Measurements from ENCODE around the gene MEI4. TPM values are rescaled to one million over a fixed set of nuclear protein-coding genes. Genes with fewer than 3 reads are reported as not detected.

Gene MEI4
- total and polyA plus RNA-seq, 2 of the 4 experiments (the other 2 are of a cell fraction) = not detected

DNA sequence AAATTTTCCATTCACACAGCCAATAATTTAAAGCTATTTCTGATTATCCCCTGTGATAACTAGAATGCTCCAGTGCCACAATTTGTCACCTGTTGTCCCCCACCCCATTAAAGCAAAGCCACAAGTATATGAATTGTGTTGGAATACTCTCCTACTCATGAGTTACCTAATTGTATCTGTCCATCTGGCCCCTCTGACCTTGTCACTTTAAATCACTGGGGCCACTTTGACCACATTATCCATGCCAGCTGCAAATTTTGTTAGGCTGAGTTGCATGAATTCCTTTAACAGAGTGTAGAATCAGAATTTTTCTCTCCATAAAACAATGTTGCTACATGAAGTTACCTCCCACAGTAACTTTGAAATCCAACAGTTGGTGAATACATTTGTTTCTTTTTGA lies 204.6 kb downstream of the MEI4 start:
- no peak overlapping the region for H2BK15ac ChIP-seq (ENCODE audit: low read depth, low read length)
- BruUV-seq (replicated peaks) = no TSS peak
- H3K18ac ChIP-seq (ENCODE audit: low read depth, low read length) = no peak overlapping the region
- no peak overlapping the region for H2AK5ac ChIP-seq (ENCODE audit: low read depth, low read length)
- H3K14ac ChIP-seq (replicated peaks; ENCODE audit: low read depth, low read length) = no peak overlapping the region
- intact Hi-C loops (cut with micrococcal nuclease) = no loop called here
- H2AFZ ChIP-seq (replicated peaks; ENCODE audit: low read length, poor library complexity) = no peak overlapping the region
- H3K4ac ChIP-seq (ENCODE audit: low read depth, low read length) = no peak overlapping the region
- no peak overlapping the region for H3K4me2 ChIP-seq (ENCODE audit: low read depth, low read length)
- H3K56ac ChIP-seq (ENCODE audit: extremely low read depth, insufficient read depth, low read length) = no peak overlapping the region
- no peak overlapping the region for H2AK9ac ChIP-seq (replicated peaks; ENCODE audit: low read depth, low read length, poor library complexity)
- ATAC-seq (ENCODE audit: low read depth) (no peak), DNase-seq (no peak)
- H3K9ac ChIP-seq (ENCODE audit: low read depth, low read length) = no peak overlapping the region
- no peaks in the 10 kb centered on the region for H3K36me3 ChIP-seq (ENCODE audit: control insufficient read depth, insufficient read depth, low read length)
- no peak overlapping the region for H4K5ac ChIP-seq (ENCODE audit: low read depth, low read length)
- H3K27me3 ChIP-seq (ENCODE audit: control insufficient read depth, insufficient read depth, low read length) = no peaks in the 10 kb centered on the region
- H4K8ac ChIP-seq (ENCODE audit: low read depth in 2 of 2, low read length in 2 of 2) = no peak overlapping the region
- POLR2A ChIA-PET (ENCODE audit: unreplicated experiment) = no interaction called here
- no peak overlapping the region for H2BK20ac ChIP-seq (ENCODE audit: low read depth, low read length)
- CTCF ChIA-PET = interaction anchor here (0.6 kb wide), 1 partner anchor 21 kb away, joined by 3 read pairs; no protein-coding TSS in a partner anchor
- dilution Hi-C loops (cut with HindIII; ENCODE audit: low sequenced_read_pairs, unreplicated experiment) = no loop called here
- no peak overlapping the region for H3K23ac ChIP-seq (ENCODE audit: low read depth, low read length)
- H2BK5ac ChIP-seq (ENCODE audit: low read depth, low read length, poor library complexity, severe bottlenecking) = no peak overlapping the region
- H3K4me3 ChIP-seq (ENCODE audit: insufficient read depth, low read depth, low read length) = no peak overlapping the region
- in situ Hi-C loops (cut with MboI; ENCODE audit: low sequenced_read_pairs) = no loop called here
- peaks cover 4% of the 10 kb centered on the region; the same call in 1 of the 2 replicates for H3K9me3 ChIP-seq (ENCODE audit: control insufficient read depth, insufficient read depth, low read length)
- H3K27ac ChIP-seq (ENCODE audit: insufficient read depth, low read length) = no peak overlapping the region
- H3K9me1 ChIP-seq (ENCODE audit: insufficient read depth, low read length) = no peaks in the 10 kb centered on the region
- no peaks in the 10 kb centered on the region for H3K79me1 ChIP-seq (ENCODE audit: low read depth in 1 of 2, low read length in 2 of 2)
- no peak overlapping the region for H2BK120ac ChIP-seq (ENCODE audit: low read depth, low read length)
- H4K20me1 ChIP-seq (ENCODE audit: insufficient read depth, low read length) = no peaks in the 10 kb centered on the region
- no peak overlapping the region for H4K91ac ChIP-seq (ENCODE audit: insufficient read depth, low read depth, low read length)
- TF ChIP-seq FOS (IDR thresholded peaks at IDR 0.05; ENCODE audit: low read depth, low read length) (no peak), RAD21 (IDR thresholded peaks at IDR 0.05; ENCODE audit: low read length) (no peak), RFX5 (IDR thresholded peaks at IDR 0.05; ENCODE audit: low read depth, low read length) (no peak), MAZ (IDR thresholded peaks at IDR 0.05; ENCODE audit: borderline replicate concordance, low read depth, low read length) (no peak), SMC3 (IDR thresholded peaks at IDR 0.05; ENCODE audit: low read depth, low read length) (no peak), CEBPB (IDR thresholded peaks at IDR 0.05; ENCODE audit: low read depth, low read length) (no peak), RCOR1 (IDR thresholded peaks at IDR 0.05; ENCODE audit: insufficient replicate concordance, low read length) (no peak), CHD1 (IDR thresholded peaks at IDR 0.05; ENCODE audit: low read depth, low read length) (no peak), POLR2A (IDR thresholded peaks at IDR 0.05; ENCODE audit: low read depth, low read length) (no peak), MXI1 (IDR thresholded peaks at IDR 0.05; ENCODE audit: borderline replicate concordance, low read depth, low read length) (no peak), BHLHE40 (IDR thresholded peaks at IDR 0.05; ENCODE audit: low read depth, low read length) (no peak), MAFK (IDR thresholded peaks at IDR 0.05; ENCODE audit: low read depth, low read length) (no peak), NFE2L2 (IDR thresholded peaks at IDR 0.05; ENCODE audit: low read depth, low read length) (no peak)
- TF ChIP-seq, protein P1, sequence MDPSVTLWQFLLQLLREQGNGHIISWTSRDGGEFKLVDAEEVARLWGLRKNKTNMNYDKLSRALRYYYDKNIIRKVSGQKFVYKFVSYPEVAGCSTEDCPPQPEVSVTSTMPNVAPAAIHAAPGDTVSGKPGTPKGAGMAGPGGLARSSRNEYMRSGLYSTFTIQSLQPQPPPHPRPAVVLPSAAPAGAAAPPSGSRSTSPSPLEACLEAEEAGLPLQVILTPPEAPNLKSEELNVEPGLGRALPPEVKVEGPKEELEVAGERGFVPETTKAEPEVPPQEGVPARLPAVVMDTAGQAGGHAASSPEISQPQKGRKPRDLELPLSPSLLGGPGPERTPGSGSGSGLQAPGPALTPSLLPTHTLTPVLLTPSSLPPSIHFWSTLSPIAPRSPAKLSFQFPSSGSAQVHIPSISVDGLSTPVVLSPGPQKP (IDR thresholded peaks at IDR 0.05; ENCODE audit: borderline replicate concordance, low read depth, low read length) = no peak
- TF ChIP-seq, protein P2, sequence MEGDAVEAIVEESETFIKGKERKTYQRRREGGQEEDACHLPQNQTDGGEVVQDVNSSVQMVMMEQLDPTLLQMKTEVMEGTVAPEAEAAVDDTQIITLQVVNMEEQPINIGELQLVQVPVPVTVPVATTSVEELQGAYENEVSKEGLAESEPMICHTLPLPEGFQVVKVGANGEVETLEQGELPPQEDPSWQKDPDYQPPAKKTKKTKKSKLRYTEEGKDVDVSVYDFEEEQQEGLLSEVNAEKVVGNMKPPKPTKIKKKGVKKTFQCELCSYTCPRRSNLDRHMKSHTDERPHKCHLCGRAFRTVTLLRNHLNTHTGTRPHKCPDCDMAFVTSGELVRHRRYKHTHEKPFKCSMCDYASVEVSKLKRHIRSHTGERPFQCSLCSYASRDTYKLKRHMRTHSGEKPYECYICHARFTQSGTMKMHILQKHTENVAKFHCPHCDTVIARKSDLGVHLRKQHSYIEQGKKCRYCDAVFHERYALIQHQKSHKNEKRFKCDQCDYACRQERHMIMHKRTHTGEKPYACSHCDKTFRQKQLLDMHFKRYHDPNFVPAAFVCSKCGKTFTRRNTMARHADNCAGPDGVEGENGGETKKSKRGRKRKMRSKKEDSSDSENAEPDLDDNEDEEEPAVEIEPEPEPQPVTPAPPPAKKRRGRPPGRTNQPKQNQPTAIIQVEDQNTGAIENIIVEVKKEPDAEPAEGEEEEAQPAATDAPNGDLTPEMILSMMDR (conservative IDR thresholded peaks at IDR 0.05; ENCODE audit: low read depth, low read length) = no peak
- TF ChIP-seq, protein P3, sequence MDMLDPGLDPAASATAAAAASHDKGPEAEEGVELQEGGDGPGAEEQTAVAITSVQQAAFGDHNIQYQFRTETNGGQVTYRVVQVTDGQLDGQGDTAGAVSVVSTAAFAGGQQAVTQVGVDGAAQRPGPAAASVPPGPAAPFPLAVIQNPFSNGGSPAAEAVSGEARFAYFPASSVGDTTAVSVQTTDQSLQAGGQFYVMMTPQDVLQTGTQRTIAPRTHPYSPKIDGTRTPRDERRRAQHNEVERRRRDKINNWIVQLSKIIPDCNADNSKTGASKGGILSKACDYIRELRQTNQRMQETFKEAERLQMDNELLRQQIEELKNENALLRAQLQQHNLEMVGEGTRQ (IDR thresholded peaks at IDR 0.05; ENCODE audit: low read depth, low read length) = no peak
- H3K4me1 ChIP-seq (ENCODE audit: control insufficient read depth, insufficient read depth, low read length) = no peaks in the 10 kb centered on the region
